SH-SY5Y (cell line): Measurements from ENCODE around the gene IQCE.

Experiments used
- GATA2 ChIP-seq: IDR thresholded peaks from 2 replicates; pipeline ENCODE4 v1.6.1; 2011; ENCODE audit warnings: mild to moderate bottlenecking, low read depth, low read length
- GATA3 ChIP-seq: IDR thresholded peaks from 2 replicates; pipeline ENCODE4 v1.6.1; 2011; ENCODE audit warnings: low read depth, mild to moderate bottlenecking, low read length, moderate library complexity

GRCh38 chr7:2660359-2661095 lies 101.7 kb downstream of the IQCE start:
- TF ChIP-seq GATA2 (no peak), GATA3 (no peak)
